ENCODE measurements around the gene SLC38A1. TPM values are rescaled to one million over a fixed set of nuclear protein-coding genes. Genes with fewer than 3 reads are reported as not detected.

Gene SLC38A1
- total and polyA plus RNA-seq, 2 donors from 2014 or later, result 13.3 to 124 TPM

DNA sequence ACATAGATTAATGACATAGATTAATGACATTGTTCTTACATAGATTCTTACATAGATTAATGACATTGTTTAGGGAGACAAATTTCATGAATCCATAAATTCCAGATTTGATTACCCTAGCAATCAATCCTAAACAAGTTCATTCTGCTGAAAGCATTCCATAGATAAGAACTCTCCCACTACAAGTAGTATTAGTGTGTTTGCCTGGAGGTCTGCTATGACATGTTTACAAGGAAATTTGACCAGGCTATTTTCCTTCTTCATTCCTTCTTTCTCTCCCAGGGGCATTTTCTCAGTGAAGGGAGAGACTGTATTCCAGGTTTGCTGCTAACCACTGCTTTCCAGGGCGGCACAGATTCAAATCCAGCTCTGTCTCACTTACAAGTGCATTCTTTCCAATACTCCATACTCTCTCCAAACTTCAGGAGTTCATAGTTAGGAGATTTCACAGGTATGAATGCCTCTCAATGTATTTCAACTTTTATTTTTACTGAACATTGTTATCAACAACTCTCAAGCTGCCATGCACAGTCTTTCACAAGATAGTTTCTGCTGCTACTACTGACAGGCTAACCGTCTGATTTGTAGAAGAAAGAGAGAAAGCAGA, 134.5 kb downstream of the SLC38A1 start:
- intact Hi-C loops (cut with DNase I), result no loop called here
- TF ChIP-seq, protein P1, sequence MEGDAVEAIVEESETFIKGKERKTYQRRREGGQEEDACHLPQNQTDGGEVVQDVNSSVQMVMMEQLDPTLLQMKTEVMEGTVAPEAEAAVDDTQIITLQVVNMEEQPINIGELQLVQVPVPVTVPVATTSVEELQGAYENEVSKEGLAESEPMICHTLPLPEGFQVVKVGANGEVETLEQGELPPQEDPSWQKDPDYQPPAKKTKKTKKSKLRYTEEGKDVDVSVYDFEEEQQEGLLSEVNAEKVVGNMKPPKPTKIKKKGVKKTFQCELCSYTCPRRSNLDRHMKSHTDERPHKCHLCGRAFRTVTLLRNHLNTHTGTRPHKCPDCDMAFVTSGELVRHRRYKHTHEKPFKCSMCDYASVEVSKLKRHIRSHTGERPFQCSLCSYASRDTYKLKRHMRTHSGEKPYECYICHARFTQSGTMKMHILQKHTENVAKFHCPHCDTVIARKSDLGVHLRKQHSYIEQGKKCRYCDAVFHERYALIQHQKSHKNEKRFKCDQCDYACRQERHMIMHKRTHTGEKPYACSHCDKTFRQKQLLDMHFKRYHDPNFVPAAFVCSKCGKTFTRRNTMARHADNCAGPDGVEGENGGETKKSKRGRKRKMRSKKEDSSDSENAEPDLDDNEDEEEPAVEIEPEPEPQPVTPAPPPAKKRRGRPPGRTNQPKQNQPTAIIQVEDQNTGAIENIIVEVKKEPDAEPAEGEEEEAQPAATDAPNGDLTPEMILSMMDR (IDR thresholded peaks at IDR 0.05; ENCODE audit: borderline replicate concordance, extremely low read depth, insufficient read depth), result no peak
- H3K4me3 ChIP-seq (ENCODE audit: low read length in 3 of 3), result no peak overlapping the region
- no peaks in the 10 kb centered on the region for H3K9me3 ChIP-seq (ENCODE audit: control insufficient read depth in 2 of 3, insufficient read depth in 1 of 3, low read length in 3 of 3)
- H3K27me3 ChIP-seq (ENCODE audit: control insufficient read depth, insufficient read depth, low read length), result no peaks in the 10 kb centered on the region
- FAIRE-seq (no peak), DNase-seq (peak in 1 of 5 donors; percentile 44)
- no peak overlapping the region for H3K9ac ChIP-seq (ENCODE audit: low read length in 3 of 3)
- no peaks in the 10 kb centered on the region for H3K4me1 ChIP-seq (ENCODE audit: control insufficient read depth in 2 of 3, insufficient read depth in 2 of 3, low read depth in 1 of 3, low read length in 3 of 3)
- H3K27ac ChIP-seq (ENCODE audit: low read depth in 2 of 2, low read length in 2 of 2), result no peak overlapping the region
- no peaks in the 10 kb centered on the region for H3K36me3 ChIP-seq (ENCODE audit: control insufficient read depth in 2 of 3, insufficient read depth in 3 of 3, low read length in 3 of 3)

DNA sequence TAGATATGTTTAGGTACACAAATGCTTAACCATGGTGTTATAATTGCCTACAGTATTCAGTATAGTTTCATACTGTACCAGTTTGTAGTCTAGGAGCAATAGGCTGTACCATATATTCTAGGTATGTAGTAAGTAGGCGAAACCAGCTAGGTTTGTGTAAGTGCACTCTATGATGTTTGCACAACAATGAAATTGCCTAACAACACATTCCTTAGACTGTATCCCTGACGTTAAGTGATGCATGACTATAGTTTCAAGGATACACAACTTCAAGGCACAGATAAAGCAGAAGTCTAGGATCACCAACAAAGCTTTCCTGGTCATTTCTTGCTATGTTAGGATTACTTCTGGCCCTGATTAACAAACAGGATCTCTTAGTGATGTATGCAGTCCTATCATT, 135.1 kb downstream of the SLC38A1 start:
- FAIRE-seq (no peak), DNase-seq (no peak)
- no peaks in the 10 kb centered on the region for H3K9me3 ChIP-seq (ENCODE audit: control insufficient read depth in 2 of 3, insufficient read depth in 1 of 3, low read length in 3 of 3)
- H3K27ac ChIP-seq (ENCODE audit: low read depth in 2 of 2, low read length in 2 of 2), result no peak overlapping the region
- H3K36me3 ChIP-seq (ENCODE audit: control insufficient read depth in 2 of 3, insufficient read depth in 3 of 3, low read length in 3 of 3), result no peaks in the 10 kb centered on the region
- no peak overlapping the region for H3K4me3 ChIP-seq (ENCODE audit: low read length in 3 of 3)
- H3K4me1 ChIP-seq (ENCODE audit: control insufficient read depth in 2 of 3, insufficient read depth in 2 of 3, low read depth in 1 of 3, low read length in 3 of 3), result no peaks in the 10 kb centered on the region
- no peak overlapping the region for H3K9ac ChIP-seq (ENCODE audit: low read length in 3 of 3)
- TF ChIP-seq, protein P1 (IDR thresholded peaks at IDR 0.05; ENCODE audit: borderline replicate concordance, extremely low read depth, insufficient read depth), result no peak
- intact Hi-C loops (cut with DNase I), result no loop called here
- no peaks in the 10 kb centered on the region for H3K27me3 ChIP-seq (ENCODE audit: control insufficient read depth, insufficient read depth, low read length)

Other genes with a start within 250 kb of the SLC38A1 start
- gene SLC38A2, start 103.7 kb upstream of the SLC38A1 start, total RNA-seq, result 189 TPM
- gene SLC38A2, start 103.7 kb upstream of the SLC38A1 start, polyA plus RNA-seq (ENCODE audit: insufficient read depth, low read depth, low replicate concordance), result 38.6 TPM